CD4-positive, alpha-beta T cell (primary cell): Measurements from ENCODE around the gene KSR2. TPM values are rescaled to one million over a fixed set of nuclear protein-coding genes. Genes with fewer than 3 reads are reported as not detected.

ENCODE experiments used
- ATAC-seq: fragments of 200-7000 bp; cut with Tn5 transposase; one replicate; pipeline ENCODE4 v1.10.0; 2022; ENCODE audit warnings: mild to moderate bottlenecking; ENCODE audit not compliant: poor library complexity
- CTCF ChIA-PET: fragments of 350-600 bp; sonication (Branson Sonifier 250); formaldehyde crosslinking; loops from one replicate; lab custom pipeline; 2021; ENCODE audit warnings: antibody characterized with exemption, inconsistent platforms; lab: Charles Lee
- POLR2A ChIA-PET: fragments of 350-600 bp; sonication (Branson Sonifier 250); formaldehyde crosslinking; loops from one replicate; lab custom pipeline; 2021; ENCODE audit warnings: antibody characterized with exemption, inconsistent platforms; lab: Charles Lee
- DNase-seq, 14 experiments: peaks; one replicate each; pipeline ENCODE4 v3.0.0-alpha.2; 2013 to 2020; ENCODE audit warnings: mixed read lengths in 2 of 14
- H3K27ac ChIP-seq, 2 donors: one replicate each; pipeline versions ENCODE4 v1.5.1 to v1.7.0; 2013; ENCODE audit warnings: low read length in 2 of 2, low read depth in 1 of 2, mild to moderate bottlenecking in 1 of 2
- H3K27me3 ChIP-seq, 2 experiments: 1 replicate in 1 of 2; 2 replicates in 1 of 2; pipeline versions ENCODE4 v1.6.1 to v1.7.0; 2013; ENCODE audit warnings: low read length in 2 of 2, control low read depth in 1 of 2, mild to moderate bottlenecking in 1 of 2, moderate library complexity in 1 of 2; ENCODE audit not compliant: insufficient read depth in 2 of 2, control insufficient read depth in 1 of 2
- H3K36me3 ChIP-seq: one replicate; pipeline ENCODE4 v1.6.1; 2013; ENCODE audit warnings: low read length, control low read depth; ENCODE audit not compliant: insufficient read depth
- H3K4me1 ChIP-seq: one replicate; pipeline ENCODE4 v1.6.1; 2013; ENCODE audit warnings: low read length, control low read depth; ENCODE audit not compliant: insufficient read depth
- H3K4me3 ChIP-seq: one replicate; pipeline ENCODE4 v1.5.1; 2013; ENCODE audit warnings: mild to moderate bottlenecking, low read length, moderate library complexity
- H3K9me3 ChIP-seq, 2 experiments: 1 replicate in 1 of 2; 2 replicates in 1 of 2; pipeline versions ENCODE4 v1.6.1 to v1.7.0; 2013; ENCODE audit warnings: low read length in 2 of 2, mild to moderate bottlenecking in 2 of 2, control low read depth in 1 of 2, moderate library complexity in 1 of 2; ENCODE audit not compliant: control insufficient read depth in 1 of 2, insufficient read depth in 1 of 2
- H3K27ac Mint-ChIP-seq: one replicate; pipeline ENCODE4 v1.8.0; 2020; ENCODE audit warnings: mixed read lengths
- H3K27me3 Mint-ChIP-seq: one replicate; pipeline ENCODE4 v1.8.0; 2021; ENCODE audit warnings: mixed read lengths
- H3K36me3 Mint-ChIP-seq: one replicate; pipeline ENCODE4 v1.8.0; 2021; ENCODE audit warnings: low read depth, mixed read lengths
- H3K4me1 Mint-ChIP-seq: one replicate; pipeline ENCODE4 v1.8.0; 2021; ENCODE audit warnings: low read depth, mixed read lengths
- H3K4me3 Mint-ChIP-seq: one replicate; pipeline ENCODE4 v1.8.0; 2020; ENCODE audit warnings: mild to moderate bottlenecking, mixed read lengths
- H3K9me3 Mint-ChIP-seq: one replicate; pipeline ENCODE4 v1.8.0; 2020; ENCODE audit warnings: mixed read lengths
- intact Hi-C, 2 experiments: fragments of 100-400 bp; cut with DNase I in 1 of 2; cut with micrococcal nuclease in 1 of 2; formaldehyde crosslinking; loops; one replicate each; pipeline versions ENCODE4 v1.15.1 to v1.9.0; 2023 to 2025; cut with DNase I, micrococcal nuclease
- total RNA-seq, 174 experiments: library from RNA in 2 of 174; stranded (reverse) in 2 of 174; gene quantifications; one replicate each; pipeline ENCODE4 v1.2.3 and lab custom pipeline; 2021 to 2026
- TF ChIP-seq, protein P1 (sequence below): fragments of 200-600 bp; IDR thresholded peaks from one replicate; pipeline ENCODE4 v1.8.0; 2022; ENCODE audit warnings: antibody characterized with exemption, mild to moderate bottlenecking

The KSR2 gene
- total RNA-seq, 2 experiments from 2014 or later, result 0.05 to 0.17 TPM

DNA sequence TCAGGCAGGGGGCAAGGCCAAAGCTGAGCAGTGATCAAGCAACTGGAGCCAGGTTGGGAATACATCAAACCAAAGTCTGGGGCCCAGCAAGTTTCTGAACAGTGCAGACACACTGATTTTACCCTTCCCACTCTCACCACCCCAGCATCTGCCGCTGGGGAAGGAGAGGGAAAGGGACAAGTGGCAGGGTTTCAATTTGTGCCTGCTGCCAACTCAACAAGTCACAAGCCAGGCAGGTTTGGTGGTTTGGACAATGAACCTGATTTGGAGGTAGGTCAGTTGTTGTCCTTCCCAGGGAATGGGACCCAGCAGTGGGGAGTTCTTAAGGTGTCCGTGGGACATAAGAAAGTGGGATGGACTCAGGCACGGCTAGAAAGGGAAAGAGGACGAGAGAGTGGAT lies 455.4 kb downstream of the KSR2 start:
- no peaks in the 10 kb centered on the region for H3K9me3 Mint-ChIP-seq

DNA sequence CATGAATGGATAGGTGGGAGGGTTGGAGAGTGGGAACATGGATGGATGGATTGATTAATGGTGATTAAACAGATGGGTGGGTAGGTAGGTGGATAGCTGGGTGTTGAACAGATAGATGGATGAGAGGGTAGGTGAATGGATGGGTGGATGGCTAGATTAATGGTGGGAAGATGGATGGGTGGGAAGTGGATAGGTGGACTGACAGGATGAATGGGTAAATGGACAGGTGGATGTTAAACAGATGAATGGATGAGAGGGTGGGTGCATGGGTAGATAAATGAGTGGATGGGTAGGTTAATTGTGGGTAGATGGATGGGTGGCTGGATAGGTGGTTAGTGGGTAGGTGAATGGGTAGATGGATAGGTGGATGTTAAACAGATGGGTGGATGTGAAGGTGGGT lies 460.3 kb downstream of the KSR2 start:
- Histone ChIP-seq H3K36me3 (no peaks in the 10 kb centered on the region), H3K9me3 (no peaks in the 10 kb centered on the region), H3K27me3 (no peaks in the 10 kb centered on the region), H3K4me1 (no peaks in the 10 kb centered on the region), H3K27ac (no peak overlapping the region), H3K4me3 (no peak overlapping the region)
- no peak for ATAC-seq
- Mint-ChIP-seq H3K4me1 (no peaks in the 10 kb centered on the region), H3K27ac (no peak overlapping the region), H3K27me3 (peaks cover 1% of the 10 kb centered on the region), H3K36me3 (no peaks in the 10 kb centered on the region), H3K9me3 (no peaks in the 10 kb centered on the region), H3K4me3 (no peak overlapping the region)
- ChIA-PET POLR2A (no interaction called here), CTCF (no interaction called here)
- DNase-seq, result no peak
- intact Hi-C loops, result no loop called here
- TF ChIP-seq, protein P1, sequence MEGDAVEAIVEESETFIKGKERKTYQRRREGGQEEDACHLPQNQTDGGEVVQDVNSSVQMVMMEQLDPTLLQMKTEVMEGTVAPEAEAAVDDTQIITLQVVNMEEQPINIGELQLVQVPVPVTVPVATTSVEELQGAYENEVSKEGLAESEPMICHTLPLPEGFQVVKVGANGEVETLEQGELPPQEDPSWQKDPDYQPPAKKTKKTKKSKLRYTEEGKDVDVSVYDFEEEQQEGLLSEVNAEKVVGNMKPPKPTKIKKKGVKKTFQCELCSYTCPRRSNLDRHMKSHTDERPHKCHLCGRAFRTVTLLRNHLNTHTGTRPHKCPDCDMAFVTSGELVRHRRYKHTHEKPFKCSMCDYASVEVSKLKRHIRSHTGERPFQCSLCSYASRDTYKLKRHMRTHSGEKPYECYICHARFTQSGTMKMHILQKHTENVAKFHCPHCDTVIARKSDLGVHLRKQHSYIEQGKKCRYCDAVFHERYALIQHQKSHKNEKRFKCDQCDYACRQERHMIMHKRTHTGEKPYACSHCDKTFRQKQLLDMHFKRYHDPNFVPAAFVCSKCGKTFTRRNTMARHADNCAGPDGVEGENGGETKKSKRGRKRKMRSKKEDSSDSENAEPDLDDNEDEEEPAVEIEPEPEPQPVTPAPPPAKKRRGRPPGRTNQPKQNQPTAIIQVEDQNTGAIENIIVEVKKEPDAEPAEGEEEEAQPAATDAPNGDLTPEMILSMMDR, result no peak

More for the DNA sequence above, 455.4 kb downstream of the KSR2 start:
- no peak for DNase-seq
- no peaks in the 10 kb centered on the region for H3K9me3 ChIP-seq
- no peaks in the 10 kb centered on the region for H3K27me3 ChIP-seq
- intact Hi-C loops, result no loop called here
- Mint-ChIP-seq H3K4me1 (no peaks in the 10 kb centered on the region), H3K27ac (no peak overlapping the region), H3K4me3 (no peak overlapping the region), H3K36me3 (no peaks in the 10 kb centered on the region), H3K27me3 (peaks cover 5% of the 10 kb centered on the region)
- H3K4me3 ChIP-seq, result no peak overlapping the region
- CTCF ChIA-PET, result no interaction called here
- no peaks in the 10 kb centered on the region for H3K36me3 ChIP-seq
- POLR2A ChIA-PET, result no interaction called here
- TF ChIP-seq, protein P1, result no peak
- H3K4me1 ChIP-seq, result no peaks in the 10 kb centered on the region
- no peak for ATAC-seq
- H3K27ac ChIP-seq, result no peak overlapping the region

DNA sequence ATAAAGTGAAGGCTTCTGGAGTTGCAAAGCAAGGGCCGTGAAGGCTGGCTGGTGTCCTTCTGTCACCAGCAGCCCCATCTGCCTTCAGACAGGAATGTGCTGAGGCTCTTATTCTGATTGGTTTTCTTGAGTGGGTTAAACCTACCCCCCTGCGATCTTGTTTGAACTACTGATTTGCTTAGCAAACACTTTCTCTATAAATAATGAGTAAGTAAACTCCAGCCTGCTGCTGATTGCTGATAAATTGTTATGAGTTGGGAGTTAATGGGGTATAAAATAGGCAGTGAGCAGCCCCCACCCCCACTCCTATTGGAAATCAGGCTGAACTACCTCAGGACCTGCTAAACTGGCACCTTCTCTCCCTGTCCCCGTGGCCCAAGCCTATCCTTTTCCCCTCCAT lies 461.2 kb downstream of the KSR2 start:
- H3K36me3 Mint-ChIP-seq, result no peaks in the 10 kb centered on the region
- no peaks in the 10 kb centered on the region for H3K27me3 Mint-ChIP-seq
- no peak overlapping the region for H3K4me3 Mint-ChIP-seq
- TF ChIP-seq, protein P1, result no peak
- intact Hi-C loops, result no loop called here
- H3K4me1 ChIP-seq, result no peaks in the 10 kb centered on the region
- ATAC-seq, result no peak
- no peak overlapping the region for H3K27ac ChIP-seq
- H3K36me3 ChIP-seq, result no peaks in the 10 kb centered on the region
- CTCF ChIA-PET, result no interaction called here
- H3K9me3 ChIP-seq, result no peaks in the 10 kb centered on the region
- POLR2A ChIA-PET, result no interaction called here
- no peak for DNase-seq
- H3K27me3 ChIP-seq, result no peaks in the 10 kb centered on the region
- no peaks in the 10 kb centered on the region for H3K9me3 Mint-ChIP-seq
- no peaks in the 10 kb centered on the region for H3K4me1 Mint-ChIP-seq
- no peak overlapping the region for H3K4me3 ChIP-seq
- no peak overlapping the region for H3K27ac Mint-ChIP-seq
